Esophagus (tissue), 2 donors: ENCODE results near the gene MUC21. TPM values are rescaled to one million over a fixed set of nuclear protein-coding genes. Genes with fewer than 3 reads are reported as not detected.
"Not testable (repeated sequence)": the region's sequence is repeated elsewhere in the genome, so short reads cannot be mapped to it uniquely, and the experiment has no call there.

Source experiments
- H3K27ac ChIP-seq, 2 donors: one replicate each; pipeline ENCODE4 v1.5.1; 2013; ENCODE audit warnings: low read depth in 2 of 2, mild to moderate bottlenecking in 2 of 2, inconsistent platforms in 1 of 2, low read length in 1 of 2, moderate library complexity in 1 of 2
- H3K27me3 ChIP-seq, 2 donors: one replicate each; pipeline ENCODE4 v1.6.1; 2013; ENCODE audit warnings: low read length in 2 of 2, control low read depth in 1 of 2, mild to moderate bottlenecking in 1 of 2; ENCODE audit not compliant: insufficient read depth in 2 of 2, control insufficient read depth in 1 of 2
- H3K36me3 ChIP-seq, 2 donors: one replicate each; pipeline ENCODE4 v1.6.1; 2013; ENCODE audit warnings: low read length in 1 of 2; ENCODE audit not compliant: control insufficient read depth in 2 of 2, insufficient read depth in 2 of 2
- H3K4me1 ChIP-seq, 2 donors: one replicate each; pipeline ENCODE4 v1.6.1; 2013; ENCODE audit warnings: low read length in 1 of 2; ENCODE audit not compliant: control insufficient read depth in 2 of 2, insufficient read depth in 2 of 2
- H3K4me3 ChIP-seq, 2 donors: one replicate each; pipeline ENCODE4 v1.5.1; 2013; ENCODE audit warnings: low read length in 2 of 2, mild to moderate bottlenecking in 2 of 2, low read depth in 1 of 2, moderate library complexity in 1 of 2
- H3K9me3 ChIP-seq, 2 donors: one replicate each; pipeline ENCODE4 v1.6.1; 2013; ENCODE audit warnings: mild to moderate bottlenecking in 2 of 2, low read depth in 1 of 2, low read length in 1 of 2, moderate library complexity in 1 of 2; ENCODE audit not compliant: control insufficient read depth in 2 of 2, insufficient read depth in 1 of 2
- WGBS, 2 donors: extraction: QIAGEN DNeasy Blood & Tissue Kit; methylation state at CpG; one replicate each; pipeline ENCODE4 v1.1.7; 2013; 5-methylcytosine and 5-hydroxymethylcytosine counted together
- polyA plus RNA-seq, 2 donors: library from polyadenylated mRNA; stranded (reverse); fragments of 200-250 nt; gene quantifications; one replicate each; pipeline ENCODE4 v1.2.3, GENCODE V29; 2013
- donor health status: healthy with polysubstance abuse.
- donor health status: Bipolar disorder and iron deficiency.

Gene MUC21
- polyA plus RNA-seq, 2 donors = 912 to 1,484 TPM

GRCh38 chr6:30964075-30964474 is 19.4 kb upstream of the MUC21 start:
- Histone ChIP-seq H3K36me3 (no peaks in the 10 kb centered on the region), H3K4me1 (peaks cover 0 to 9% of the 10 kb centered on the region in 2 donors), H3K27ac (peak overlapping the region; percentile 8 to 29), H3K9me3 (no peaks in the 10 kb centered on the region), H3K27me3 (no peaks in the 10 kb centered on the region), H3K4me3 (no peak overlapping the region)
- 74 to 76% methylated on average over 4 of the region's 4 CpGs for WGBS, 2 donors

GRCh38 chr6:30965140-30965601 is 18.3 kb upstream of the MUC21 start:
- Histone ChIP-seq H3K9me3 (no peaks in the 10 kb centered on the region), H3K4me3 (no peak overlapping the region), H3K36me3 (no peaks in the 10 kb centered on the region), H3K27ac (no peak overlapping the region), H3K27me3 (no peaks in the 10 kb centered on the region), H3K4me1 (peaks cover 0 to 13% of the 10 kb centered on the region in 2 donors)
- 83 to 89% methylated on average over 5 of the region's 5 CpGs for WGBS, 2 donors

GRCh38 chr6:30966154-30966553 is 17.4 kb upstream of the MUC21 start:
- H3K9me3 ChIP-seq = no peaks in the 10 kb centered on the region

GRCh38 chr6:30969171-30969570 is 14.3 kb upstream of the MUC21 start:
- H3K9me3 ChIP-seq, H3K27me3 ChIP-seq, H3K36me3 ChIP-seq, H3K4me3 ChIP-seq: not testable (repeated sequence)
- 93 to 96% methylated on average over 6 of the region's 6 CpGs for WGBS, 2 donors
- H3K4me1 ChIP-seq = peaks cover 0 to 12% of the 10 kb centered on the region in 2 donors
- peak overlapping the region in 1 of 2 donors; percentile 3 for H3K27ac ChIP-seq

More at GRCh38 chr6:30966154-30966553, 17.4 kb upstream of the MUC21 start:
- no peaks in the 10 kb centered on the region for H3K27me3 ChIP-seq
- no peak overlapping the region for H3K27ac ChIP-seq
- peaks cover 0 to 13% of the 10 kb centered on the region in 2 donors for H3K4me1 ChIP-seq
- no peaks in the 10 kb centered on the region for H3K36me3 ChIP-seq
- 72 to 83% methylated on average over 3 of the region's 3 CpGs for WGBS, 2 donors
- H3K4me3 ChIP-seq = no peak overlapping the region

GRCh38 chr6:30970946-30971345 is 12.6 kb upstream of the MUC21 start:
- H3K36me3 ChIP-seq = no peaks in the 10 kb centered on the region
- peak overlapping the region in 1 of 2 donors; percentile 49 for H3K27ac ChIP-seq
- H3K9me3 ChIP-seq = no peaks in the 10 kb centered on the region
- peaks cover 0 to 7% of the 10 kb centered on the region in 2 donors for H3K4me1 ChIP-seq
- no peaks in the 10 kb centered on the region for H3K27me3 ChIP-seq
- no peak overlapping the region for H3K4me3 ChIP-seq
- 56 to 63% methylated on average over 5 of the region's 5 CpGs for WGBS, 2 donors

- Histone ChIP-seq H3K4me3 (no peak overlapping the region), H3K9me3 (no peaks in the 10 kb centered on the region), H3K27me3 (no peaks in the 10 kb centered on the region), H3K4me1 (peaks cover 0 to 6% of the 10 kb centered on the region in 2 donors), H3K36me3 (no peaks in the 10 kb centered on the region), H3K27ac (peak overlapping the region in 1 of 2 donors; percentile 34)
- 92 to 95% methylated on average over 4 of the region's 4 CpGs for WGBS, 2 donors
These were observed 10.7 kb upstream of the MUC21 start for GRCh38 chr6:30972816-30973215.

GRCh38 chr6:30974490-30975252 is 8.8 kb upstream of the MUC21 start:
- Histone ChIP-seq H3K27ac (no peak overlapping the region), H3K36me3 (no peaks in the 10 kb centered on the region), H3K4me3 (no peak overlapping the region), H3K27me3 (no peaks in the 10 kb centered on the region), H3K4me1 (peaks cover 0 to 5% of the 10 kb centered on the region in 2 donors), H3K9me3 (no peaks in the 10 kb centered on the region)
- 76 to 84% methylated on average over 4 of the region's 4 CpGs for WGBS, 2 donors

- H3K4me3 ChIP-seq = no peak overlapping the region
- no peak overlapping the region for H3K27ac ChIP-seq
- no peaks in the 10 kb centered on the region for H3K9me3 ChIP-seq
- peaks cover 0 to 8% of the 10 kb centered on the region in 2 donors for H3K4me1 ChIP-seq
- 28 to 33% methylated on average over 1 of the region's 1 CpG for WGBS, 2 donors
- no peaks in the 10 kb centered on the region for H3K36me3 ChIP-seq
- H3K27me3 ChIP-seq = no peaks in the 10 kb centered on the region
These were observed 4.4 kb upstream of the MUC21 start for GRCh38 chr6:30979141-30979540.

- Histone ChIP-seq H3K27me3 (no peaks in the 10 kb centered on the region), H3K4me3 (no peak overlapping the region), H3K27ac (no peak overlapping the region), H3K4me1 (peaks cover 0 to 8% of the 10 kb centered on the region in 2 donors), H3K9me3 (no peaks in the 10 kb centered on the region), H3K36me3 (no peaks in the 10 kb centered on the region)
- 69 to 71% methylated on average over 4 of the region's 4 CpGs for WGBS, 2 donors
These were observed 3.8 kb upstream of the MUC21 start for GRCh38 chr6:30979690-30980089.
